ENCODE results near the gene UBE2N. TPM values are rescaled to one million over a fixed set of nuclear protein-coding genes. Genes with fewer than 3 reads are reported as not detected.
"Not testable (repeated sequence)": the region's sequence is repeated elsewhere in the genome, so short reads cannot be mapped to it uniquely, and the experiment has no call there.

UBE2N gene
- total and polyA plus RNA-seq, 8 donors, result 82.2 to 154 (median 137) TPM

GRCh38 chr12:93402333-93403311 lies 39.1 kb downstream of the UBE2N start:
- ATAC-seq, result no peak
- intact Hi-C loops (cut with DNase I), result no loop called here

GRCh38 chr12:93399183-93399863 lies 42.4 kb downstream of the UBE2N start:
- intact Hi-C loops (cut with DNase I); DNase-seq; H3K9me3 ChIP-seq; H3K4me3 ChIP-seq; H3K4me1 ChIP-seq; H3K27me3 ChIP-seq; H3K27ac ChIP-seq: not testable (repeated sequence)
- peak; percentile 99 for ATAC-seq
- H3K36me3 ChIP-seq, result peaks cover 4 to 42% of the 10 kb centered on the region in 2 donors

More at GRCh38 chr12:93402333-93403311, 39.1 kb downstream of the UBE2N start:
- Histone ChIP-seq H3K27me3 (no peaks in the 10 kb centered on the region), H3K27ac (no peak overlapping the region), H3K4me3 (no peak overlapping the region), H3K9me3 (no peaks in the 10 kb centered on the region), H3K36me3 (peaks cover 4 to 12% of the 10 kb centered on the region in 2 donors), H3K4me1 (peaks cover 0 to 4% of the 10 kb centered on the region in 2 donors)
- DNase-seq, result no peak
- no peak for TF ChIP-seq CTCF (IDR thresholded peaks at IDR 0.05)

- ATAC-seq (no peak), DNase-seq (no peak)
- no peak for TF ChIP-seq CTCF (IDR thresholded peaks at IDR 0.05)
- H3K4me3 ChIP-seq, result no peak overlapping the region
- H3K4me1 ChIP-seq, result no peaks in the 10 kb centered on the region
- H3K27me3 ChIP-seq, result no peaks in the 10 kb centered on the region
- intact Hi-C loops (cut with DNase I), result no loop called here
- H3K9me3 ChIP-seq, result no peaks in the 10 kb centered on the region
- H3K27ac ChIP-seq, result no peak overlapping the region
- H3K36me3 ChIP-seq, result peaks cover 4 to 42% of the 10 kb centered on the region in 2 donors
Observed at GRCh38 chr12:93397412-93397811, 44.3 kb downstream of the UBE2N start.

- no peak overlapping the region for H3K27ac ChIP-seq
- DNase-seq (no peak), ATAC-seq (no peak)
- no peak overlapping the region for H3K4me3 ChIP-seq
- H3K36me3 ChIP-seq, result peaks cover 0 to 37% of the 10 kb centered on the region in 2 donors
- TF ChIP-seq CTCF (IDR thresholded peaks at IDR 0.05), result no peak
- no peaks in the 10 kb centered on the region for H3K27me3 ChIP-seq
- no peaks in the 10 kb centered on the region for H3K9me3 ChIP-seq
- H3K4me1 ChIP-seq, result peaks cover 9 to 28% of the 10 kb centered on the region in 2 donors
- intact Hi-C loops (cut with DNase I), result no loop called here
Observed at GRCh38 chr12:93393425-93393824, 48.3 kb downstream of the UBE2N start.

- peak overlapping the region; percentile 21 to 30 for H3K27ac ChIP-seq
- no peaks in the 10 kb centered on the region for H3K27me3 ChIP-seq
- no peak overlapping the region for H3K4me3 ChIP-seq
- ATAC-seq (peak; percentile 66), DNase-seq (no peak)
- peaks cover 0 to 12% of the 10 kb centered on the region in 2 donors for H3K36me3 ChIP-seq
- H3K4me1 ChIP-seq, result peaks cover 9 to 45% of the 10 kb centered on the region in 2 donors
- TF ChIP-seq CTCF (IDR thresholded peaks at IDR 0.05), result no peak
- H3K9me3 ChIP-seq, result no peaks in the 10 kb centered on the region
- intact Hi-C loops (cut with DNase I), result no loop called here
Observed at GRCh38 chr12:93390549-93391297, 51.0 kb downstream of the UBE2N start.

All from left lung (tissue), 10 donors.